D341Med (cell line): Measurements from ENCODE around the gene RPL13A.

ENCODE experiments used
- DNase-seq: peaks from one replicate; pipeline ENCODE4 v3.0.0; 2012; ENCODE audit warnings: low spot score

Gene RPL13A

DNA sequence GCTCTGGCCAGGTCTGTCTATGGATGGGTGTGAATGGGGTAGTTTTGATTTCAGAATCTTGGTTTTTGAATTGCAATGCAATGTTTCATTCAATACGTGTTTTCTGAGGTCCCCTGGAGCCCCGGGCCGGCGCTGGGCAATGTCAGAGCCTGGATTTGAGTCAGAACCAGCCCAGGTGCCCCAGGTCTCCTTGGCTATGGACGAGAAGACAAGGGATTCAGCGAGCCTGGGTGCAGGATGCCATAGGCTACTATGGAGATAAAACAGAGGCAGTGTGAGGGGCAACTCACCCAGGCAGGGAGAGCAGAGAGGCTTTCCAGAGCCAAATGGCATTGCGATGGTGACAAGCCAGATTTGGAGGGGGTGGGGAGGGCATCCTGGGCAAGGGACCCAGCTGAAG is 1.2 kb upstream of the RPL13A start:
- DNase-seq, result no peak

DNA sequence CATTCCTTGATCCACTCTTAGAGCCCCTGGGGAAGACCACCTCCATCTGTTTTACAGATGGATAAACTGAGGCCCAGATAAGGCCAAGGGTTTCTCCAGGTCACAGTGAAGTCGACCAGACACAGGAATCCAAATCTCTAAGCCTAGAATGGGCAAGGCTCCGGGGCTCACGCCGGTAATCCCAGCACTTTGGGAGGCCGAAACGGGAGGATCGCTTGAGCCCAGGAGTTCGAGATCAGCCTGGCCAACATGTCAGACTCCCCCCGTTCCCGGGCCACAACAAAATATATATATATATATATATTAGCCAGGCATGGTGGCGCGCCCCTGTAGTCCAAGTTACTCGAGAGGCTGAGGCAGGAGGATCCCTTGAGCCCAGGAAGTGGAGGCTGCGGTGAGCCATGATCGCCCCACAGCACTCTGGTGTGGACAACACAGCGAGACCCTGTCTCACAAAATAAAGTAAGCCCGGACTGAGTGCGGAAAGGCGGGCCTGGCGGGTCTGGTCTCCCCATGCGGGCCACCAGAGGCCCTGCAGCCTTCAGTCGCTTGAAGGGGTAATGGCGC is 615 bp upstream of the RPL13A start:
- no peak for DNase-seq

DNA sequence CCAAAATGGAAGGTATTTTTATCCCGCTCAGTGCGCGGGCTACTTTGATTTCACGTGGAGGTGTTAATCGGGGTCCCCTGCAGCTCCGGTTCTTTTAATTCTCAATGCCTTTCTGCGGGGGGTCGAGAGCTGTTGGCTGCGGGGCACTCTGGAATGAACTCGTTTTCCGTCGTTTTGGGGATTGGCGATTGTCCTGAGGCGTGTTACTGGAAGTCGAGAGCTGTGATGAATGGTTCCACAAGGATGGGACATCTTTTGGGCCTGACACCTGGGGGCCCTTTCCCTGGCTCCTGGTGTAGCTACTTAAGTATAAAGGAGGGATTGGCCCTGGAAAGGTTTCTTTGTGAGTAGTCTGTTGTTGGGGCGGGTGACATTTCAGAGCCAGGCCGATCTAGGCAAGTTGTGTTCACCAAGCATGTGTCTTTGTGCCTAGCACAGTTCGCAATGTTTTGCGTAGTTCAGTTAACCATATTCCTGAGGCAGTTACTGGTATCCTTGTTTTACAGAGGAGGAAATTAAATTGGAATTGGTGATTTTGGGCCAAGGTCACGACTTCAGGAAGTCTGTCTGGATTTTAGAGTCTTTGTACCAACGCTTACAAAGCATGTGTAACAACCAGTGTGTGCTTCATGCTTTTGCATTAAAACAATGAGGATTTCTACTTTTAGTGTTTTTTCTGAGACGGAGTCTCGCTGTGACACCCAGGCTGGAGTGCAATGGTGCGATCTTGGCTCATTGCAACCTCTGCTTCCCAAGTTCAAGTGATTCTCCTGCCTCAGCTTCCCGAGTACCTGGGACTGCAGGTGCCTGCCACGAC is 846 bp downstream of the RPL13A start:
- DNase-seq, result no peak

DNA sequence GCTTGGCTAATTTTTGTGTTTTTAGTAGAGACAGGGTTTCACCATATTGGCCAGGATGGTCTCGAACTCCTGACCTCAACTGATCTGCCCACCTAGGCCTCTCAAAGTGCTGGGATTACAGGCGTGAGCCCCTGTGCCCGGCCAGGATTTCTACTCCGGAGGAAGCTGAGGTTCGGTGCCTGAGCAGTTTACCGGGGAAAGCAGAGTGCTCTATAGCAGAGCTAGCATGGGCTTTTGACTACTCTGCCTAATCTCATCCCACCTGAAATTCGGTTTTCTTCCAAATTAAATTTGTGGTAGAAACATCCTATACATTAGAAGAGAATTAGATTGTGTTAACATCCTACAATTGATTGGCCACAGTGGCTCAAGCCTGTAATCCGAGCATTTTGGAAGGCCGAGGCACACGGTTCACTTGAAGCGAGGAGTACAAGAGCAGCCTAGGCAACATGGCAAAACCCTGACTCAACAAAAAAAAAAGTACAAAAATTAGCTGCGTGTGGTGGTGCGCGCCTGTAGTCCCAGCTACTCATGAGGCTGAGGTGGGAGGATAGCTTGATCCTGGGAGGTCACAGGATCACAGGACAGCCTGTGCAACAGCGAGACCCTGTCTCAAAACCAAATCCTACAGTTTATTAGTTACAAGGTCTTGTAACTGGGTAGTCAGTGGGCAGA is 1.6 kb downstream of the RPL13A start:
- no peak for DNase-seq

DNA sequence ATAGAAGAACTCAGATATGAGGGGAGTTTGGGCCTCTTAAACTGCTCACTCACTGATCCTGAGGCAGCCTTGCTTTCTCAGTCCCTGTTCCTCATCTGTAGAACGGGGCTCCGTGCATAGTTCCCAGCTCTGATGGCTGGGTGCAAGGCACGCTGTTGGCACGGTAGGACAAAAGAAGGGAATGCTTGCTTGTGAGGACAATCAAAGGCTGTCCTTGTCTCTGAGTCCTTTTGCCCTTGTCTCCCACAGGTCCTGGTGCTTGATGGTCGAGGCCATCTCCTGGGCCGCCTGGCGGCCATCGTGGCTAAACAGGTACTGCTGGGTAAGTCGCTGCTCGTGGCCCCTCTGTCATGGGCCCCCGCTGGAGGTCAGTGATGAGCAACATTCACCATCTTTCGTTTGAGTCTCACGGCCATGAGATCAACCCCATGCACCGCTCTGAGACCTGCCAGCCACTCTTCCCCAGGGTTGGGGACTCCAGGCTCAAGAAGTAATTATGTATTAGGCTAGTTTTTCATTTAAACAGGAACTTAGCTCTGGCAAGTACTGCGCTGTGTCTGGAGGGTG is 2.3 kb downstream of the RPL13A start:
- DNase-seq, result no peak

DNA sequence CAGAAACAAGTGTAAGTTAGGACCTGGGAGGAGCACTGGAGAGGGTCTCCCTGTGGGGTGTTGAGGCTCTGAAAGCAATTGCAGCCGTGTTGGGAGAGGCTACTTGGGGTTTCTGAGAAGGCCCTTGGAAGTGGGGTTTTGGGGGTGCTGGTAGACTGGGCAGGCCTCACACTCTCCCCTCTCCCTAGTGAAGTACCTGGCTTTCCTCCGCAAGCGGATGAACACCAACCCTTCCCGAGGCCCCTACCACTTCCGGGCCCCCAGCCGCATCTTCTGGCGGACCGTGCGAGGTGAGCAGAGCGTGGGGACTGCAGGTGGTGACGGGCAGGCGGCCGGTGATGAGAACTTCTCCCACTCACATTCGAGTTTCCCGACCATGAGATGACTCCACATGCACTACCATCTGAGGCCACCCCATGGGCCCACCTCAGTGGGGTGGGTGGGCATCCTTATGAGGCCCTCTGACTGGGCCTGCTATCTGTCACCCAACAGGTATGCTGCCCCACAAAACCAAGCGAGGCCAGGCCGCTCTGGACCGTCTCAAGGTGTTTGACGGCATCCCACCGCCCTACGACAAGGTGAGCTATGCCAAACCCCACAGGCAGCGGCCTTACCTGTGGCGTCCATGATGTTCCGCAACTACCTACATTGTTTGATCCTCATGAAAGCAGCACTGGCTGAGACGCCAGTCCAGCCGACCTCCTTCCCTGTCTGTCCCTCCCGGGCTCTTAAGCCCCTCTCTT is 3.0 kb downstream of the RPL13A start:
- no peak for DNase-seq

DNA sequence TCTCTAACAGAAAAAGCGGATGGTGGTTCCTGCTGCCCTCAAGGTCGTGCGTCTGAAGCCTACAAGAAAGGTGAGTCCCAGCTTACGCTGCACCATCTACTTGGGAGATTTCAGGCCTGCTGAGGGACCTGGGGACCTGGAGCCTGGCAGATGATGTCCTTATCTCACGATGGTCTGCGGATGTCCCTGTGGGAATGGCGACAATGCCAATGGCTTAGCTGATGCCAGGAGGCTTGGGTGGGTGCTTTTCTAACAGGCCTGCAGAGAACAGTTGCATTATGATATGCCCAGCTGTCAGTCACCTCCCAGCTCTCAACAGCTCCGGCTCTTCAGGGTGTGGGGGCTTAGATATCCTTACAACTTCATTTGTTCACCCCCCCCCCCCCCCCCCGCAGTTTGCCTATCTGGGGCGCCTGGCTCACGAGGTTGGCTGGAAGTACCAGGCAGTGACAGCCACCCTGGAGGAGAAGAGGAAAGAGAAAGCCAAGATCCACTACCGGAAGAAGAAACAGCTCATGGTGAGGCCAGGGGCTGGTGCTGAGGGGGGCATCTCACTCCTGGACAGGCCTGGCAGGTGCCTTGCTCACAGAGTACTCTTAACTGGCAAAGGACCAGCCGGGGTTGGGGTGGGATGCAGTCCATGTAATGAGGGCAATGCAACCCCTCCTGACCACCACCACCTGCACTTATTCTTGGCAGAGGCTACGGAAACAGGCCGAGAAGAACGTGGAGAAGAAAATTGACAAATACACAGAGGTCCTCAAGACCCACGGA is 3.8 kb downstream of the RPL13A start:
- DNase-seq, result no peak

DNA sequence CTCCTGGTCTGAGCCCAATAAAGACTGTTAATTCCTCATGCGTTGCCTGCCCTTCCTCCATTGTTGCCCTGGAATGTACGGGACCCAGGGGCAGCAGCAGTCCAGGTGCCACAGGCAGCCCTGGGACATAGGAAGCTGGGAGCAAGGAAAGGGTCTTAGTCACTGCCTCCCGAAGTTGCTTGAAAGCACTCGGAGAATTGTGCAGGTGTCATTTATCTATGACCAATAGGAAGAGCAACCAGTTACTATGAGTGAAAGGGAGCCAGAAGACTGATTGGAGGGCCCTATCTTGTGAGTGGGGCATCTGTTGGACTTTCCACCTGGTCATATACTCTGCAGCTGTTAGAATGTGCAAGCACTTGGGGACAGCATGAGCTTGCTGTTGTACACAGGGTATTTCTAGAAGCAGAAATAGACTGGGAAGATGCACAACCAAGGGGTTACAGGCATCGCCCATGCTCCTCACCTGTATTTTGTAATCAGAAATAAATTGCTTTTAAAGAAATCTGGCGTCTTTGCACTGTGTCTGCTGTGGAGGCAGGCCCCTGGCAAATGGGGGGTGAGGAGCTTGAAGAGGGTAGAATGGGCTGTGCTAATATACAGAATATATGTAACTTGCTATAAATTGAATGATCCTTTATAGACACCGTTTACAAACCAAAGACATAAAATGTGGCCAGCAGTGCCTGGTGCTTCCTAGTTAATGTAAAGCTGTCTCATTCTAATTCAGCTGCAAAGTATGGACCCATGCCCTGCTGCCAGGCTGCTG is 4.6 kb downstream of the RPL13A start:
- no peak for DNase-seq

DNA sequence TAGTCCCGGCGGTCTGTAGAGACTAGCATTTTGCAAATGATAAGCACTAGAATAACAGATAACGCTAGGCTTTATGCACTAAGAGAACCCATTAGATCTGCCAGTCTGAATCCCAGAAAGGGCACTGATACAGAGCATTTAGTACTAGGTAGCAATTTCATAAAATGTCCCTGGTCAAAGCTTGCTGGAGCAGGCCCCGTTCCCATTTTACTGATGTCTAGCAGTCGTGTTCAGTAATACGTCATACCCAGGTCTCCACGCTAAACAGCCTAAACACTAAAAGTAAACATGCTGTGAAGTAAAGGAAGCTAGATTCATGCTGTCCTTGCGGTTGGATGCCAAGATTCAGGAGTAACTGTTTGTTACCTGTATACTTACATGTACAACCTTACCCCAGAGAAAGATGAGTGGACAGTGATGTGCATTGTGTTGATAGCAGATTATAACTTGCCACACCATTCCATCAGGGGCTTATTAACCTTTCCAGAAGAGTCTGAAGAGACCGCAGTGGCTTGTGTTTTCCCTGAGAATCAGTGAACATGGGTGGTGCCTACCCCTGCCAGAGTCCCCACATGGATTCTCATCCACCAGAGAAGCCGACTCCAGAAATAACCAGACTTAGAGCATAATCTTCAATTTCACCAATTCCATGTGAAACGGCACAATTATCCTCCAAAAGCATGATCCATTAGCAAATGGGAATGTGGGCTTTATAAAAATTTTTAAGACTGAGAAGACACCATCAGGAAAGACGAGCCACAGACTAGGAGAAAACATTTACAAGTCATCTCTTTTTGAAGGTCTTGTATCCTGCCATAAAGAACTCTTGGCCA is 5.4 kb downstream of the RPL13A start:
- DNase-seq, result no peak

DNA sequence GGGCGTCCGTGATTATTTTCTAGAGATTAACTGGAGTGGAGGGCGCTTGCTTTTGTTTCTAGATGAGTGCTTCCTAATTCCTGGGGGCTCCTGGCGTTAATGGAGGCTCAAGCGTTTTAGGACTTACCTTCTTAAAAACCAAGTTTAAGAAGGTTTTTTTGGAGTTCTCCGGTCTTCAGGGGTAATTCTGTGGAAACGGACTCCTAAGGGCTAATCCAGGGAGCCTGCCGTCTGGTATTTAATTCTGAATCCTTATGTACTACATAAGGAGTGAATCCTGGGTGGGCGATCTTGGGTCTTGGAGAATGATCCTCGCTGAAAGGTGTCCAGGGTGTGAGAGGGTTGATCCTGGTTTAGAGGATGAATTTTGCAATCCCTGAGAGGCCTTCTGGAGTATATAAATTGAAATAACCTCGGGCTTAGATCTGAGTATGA is 9.2 kb downstream of the RPL13A start:
- DNase-seq, result no peak

DNA sequence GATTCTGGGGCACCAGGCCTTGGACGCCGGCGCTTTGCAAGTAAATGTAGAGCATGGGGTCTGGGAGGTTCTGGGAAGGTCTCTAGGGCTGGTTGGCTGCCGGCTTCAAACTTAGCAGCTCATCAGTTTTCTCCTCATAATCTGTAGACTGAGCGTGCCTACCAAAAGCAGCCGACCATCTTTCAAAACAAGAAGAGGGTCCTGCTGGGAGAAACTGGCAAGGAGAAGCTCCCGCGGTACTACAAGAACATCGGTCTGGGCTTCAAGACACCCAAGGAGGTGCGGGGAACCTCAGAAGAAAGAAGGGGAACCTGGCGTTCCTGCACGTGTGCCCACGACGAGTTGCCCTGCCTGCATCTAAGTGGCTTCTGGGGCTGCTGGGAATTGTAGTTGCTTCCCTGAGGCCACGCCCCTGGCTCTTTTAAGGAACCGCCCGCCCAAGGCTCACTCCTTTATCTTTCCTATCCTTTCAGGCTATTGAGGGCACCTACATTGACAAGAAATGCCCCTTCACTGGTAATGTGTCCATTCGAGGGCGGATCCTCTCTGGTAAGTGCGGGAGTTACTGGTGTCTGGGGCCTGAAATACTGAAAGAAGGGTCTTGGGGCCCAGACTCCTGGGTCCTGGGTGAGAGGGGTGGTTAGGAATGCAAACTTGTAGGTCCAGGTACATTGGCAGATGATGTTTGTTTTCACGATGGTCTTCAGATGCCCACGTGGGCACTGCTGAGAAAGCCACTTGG is 9.8 kb downstream of the RPL13A start:
- DNase-seq, result peak; percentile 65

DNA sequence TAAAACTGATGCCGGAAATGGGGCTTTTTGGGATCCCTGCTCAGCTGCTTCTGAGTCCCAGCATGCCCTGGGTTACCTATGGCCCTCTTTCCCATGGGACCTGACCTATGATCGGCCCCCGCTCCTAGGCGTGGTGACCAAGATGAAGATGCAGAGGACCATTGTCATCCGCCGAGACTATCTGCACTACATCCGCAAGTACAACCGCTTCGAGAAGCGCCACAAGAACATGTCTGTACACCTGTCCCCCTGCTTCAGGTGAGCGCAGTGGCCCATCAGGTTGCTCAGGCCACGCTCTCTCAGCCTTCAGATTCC is 10.3 kb downstream of the RPL13A start:
- no peak for DNase-seq

DNA sequence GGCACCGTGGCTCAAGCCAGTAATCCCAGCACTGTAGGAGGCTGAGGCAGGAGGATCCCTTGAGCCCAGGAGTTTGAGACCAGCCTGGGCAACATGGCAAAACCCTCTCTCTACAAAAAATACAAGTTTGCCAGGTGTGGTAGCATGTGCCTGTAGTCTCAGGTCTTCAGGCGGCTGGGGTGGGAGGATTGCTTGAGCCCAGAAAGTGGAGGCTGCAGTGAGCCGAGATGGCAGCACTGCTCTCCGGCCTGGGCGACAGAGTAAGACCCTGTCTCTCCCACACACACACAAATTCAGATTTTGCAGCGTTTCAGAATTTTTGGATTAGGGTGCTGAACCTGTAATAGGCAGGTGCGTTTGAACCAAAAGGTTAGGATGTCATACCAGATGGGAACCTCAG is 11.1 kb downstream of the RPL13A start:
- no peak for DNase-seq

DNA sequence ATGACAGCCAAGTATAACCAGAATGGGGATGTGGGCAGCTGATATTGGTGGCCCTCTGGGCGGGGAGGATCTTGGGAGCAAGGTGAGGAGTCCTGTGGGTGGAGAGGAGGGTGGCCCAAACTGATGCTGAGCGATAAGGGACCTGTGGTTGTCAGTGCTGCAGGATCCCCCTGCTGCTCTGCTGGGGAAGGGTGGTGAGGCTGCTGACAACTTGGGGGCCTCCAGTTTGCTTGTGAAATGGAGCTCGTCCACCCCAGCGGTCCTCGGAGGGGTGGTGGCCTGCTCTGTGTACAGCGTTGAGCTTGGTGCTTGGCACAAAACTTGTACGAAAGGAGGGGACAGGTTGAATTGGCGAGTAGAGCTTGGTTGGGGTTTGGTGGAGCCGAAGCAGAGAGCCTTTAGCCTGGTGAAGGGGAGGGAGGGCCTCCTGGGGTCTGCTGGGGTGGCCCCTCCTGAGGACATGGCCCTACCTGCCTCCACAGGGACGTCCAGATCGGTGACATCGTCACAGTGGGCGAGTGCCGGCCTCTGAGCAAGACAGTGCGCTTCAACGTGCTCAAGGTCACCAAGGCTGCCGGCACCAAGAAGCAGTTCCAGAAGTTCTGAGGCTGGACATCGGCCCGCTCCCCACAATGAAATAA is 11.7 kb downstream of the RPL13A start:
- DNase-seq, result no peak

DNA sequence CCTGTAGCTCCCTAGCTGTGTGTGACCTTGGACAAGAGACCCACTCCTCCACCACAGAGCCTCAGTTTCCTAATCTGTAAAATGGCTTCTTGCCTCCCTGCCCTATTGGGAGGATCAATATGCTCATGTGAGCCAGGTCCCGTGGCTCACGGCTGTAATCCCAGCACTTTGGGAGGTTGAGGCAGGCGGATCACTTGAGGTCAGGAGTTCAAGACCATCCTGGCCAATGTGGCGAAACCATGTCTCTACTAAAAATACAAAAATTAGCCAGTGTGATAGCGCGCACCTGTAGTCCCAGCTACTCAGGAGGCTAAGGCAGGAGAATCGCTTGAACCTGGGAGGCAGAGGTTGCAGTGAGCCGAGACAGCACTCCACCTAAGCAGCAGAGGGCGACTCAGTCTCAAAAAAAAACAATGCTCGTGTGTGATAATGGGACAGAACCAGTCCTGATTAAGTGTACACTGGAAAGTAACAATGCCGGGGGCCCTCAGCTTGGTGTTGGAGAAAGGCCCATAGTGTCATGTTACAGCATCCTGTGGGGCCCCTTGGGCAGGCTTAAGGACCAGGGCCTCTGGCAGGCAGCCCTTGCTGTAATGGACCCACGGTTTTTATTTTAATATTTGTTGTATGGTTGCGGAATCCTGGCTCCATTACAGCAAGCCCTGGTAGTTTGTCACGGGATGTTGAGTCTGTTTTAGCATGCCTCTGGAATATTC is 15.6 kb downstream of the RPL13A start:
- DNase-seq, result peak; percentile 59

DNA sequence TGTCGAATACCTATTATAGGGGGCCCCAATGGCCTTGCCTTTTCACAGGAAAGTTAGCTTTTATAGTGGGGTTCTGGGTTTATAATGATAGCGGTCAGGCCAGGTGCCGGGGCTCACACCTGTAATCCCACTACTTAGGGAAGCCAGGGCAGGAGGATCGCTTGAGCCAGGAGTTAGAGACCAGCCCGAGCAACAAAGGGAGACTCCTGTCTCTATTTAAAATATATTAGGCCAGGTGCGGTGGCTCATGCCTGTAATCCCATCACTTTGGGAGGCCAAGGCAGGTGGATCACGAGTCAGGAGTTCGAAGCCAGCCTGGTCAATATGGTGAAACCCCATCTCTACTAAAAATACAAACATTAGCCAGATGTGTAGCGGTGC is 16.2 kb downstream of the RPL13A start:
- no peak for DNase-seq

DNA sequence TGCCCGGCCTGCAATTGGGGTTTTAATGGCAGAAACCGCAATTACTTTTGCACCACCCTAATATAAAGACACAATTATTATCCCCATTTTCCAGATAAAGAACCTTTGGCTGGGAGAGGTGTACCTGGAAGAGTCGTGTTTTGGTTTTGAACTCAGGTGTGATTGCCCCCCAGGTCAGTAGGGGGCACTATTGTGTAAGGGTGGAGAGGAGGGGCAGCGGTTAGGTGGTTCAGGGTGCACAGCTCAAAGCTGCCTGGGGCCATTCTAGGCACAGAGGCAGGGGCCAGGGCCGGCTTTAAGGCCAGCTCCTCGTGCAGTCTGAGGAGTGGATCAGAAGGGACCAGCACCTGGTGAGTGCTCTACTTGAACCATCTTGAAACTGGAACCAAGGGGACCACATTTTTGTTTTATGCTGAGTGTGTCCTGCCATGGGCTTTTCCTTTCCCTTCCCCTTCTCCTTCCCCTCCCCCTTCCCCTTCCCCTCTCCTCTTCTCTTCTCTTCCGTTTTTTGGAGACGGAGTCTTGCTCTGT is 19.2 kb downstream of the RPL13A start:
- peak; percentile 86 for DNase-seq
